ENCODE results near the gene TESPA1. TPM values are rescaled to one million over a fixed set of nuclear protein-coding genes. Genes with fewer than 3 reads are reported as not detected.

TESPA1 gene, protein sequence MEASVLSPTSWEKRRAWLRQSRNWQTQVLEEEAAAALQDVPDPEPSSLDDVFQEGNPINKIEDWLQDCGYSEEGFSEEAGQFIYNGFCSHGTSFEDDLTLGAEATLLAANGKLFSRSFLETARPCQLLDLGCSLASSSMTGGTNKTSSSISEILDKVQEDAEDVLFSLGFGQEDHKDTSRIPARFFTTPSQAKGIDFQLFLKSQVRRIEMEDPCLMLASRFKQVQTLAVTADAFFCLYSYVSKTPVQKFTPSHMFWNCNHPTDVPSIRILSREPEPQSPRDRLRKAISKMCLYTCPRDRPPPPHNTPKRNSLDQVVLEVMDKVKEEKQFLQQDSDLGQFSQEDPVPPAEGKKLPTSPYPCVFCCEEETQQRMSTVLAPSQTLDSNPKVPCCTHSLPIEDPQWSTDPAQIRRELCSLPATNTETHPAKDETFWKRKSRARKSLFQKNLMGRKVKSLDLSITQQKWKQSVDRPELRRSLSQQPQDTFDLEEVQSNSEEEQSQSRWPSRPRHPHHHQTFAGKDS
- total RNA-seq, result 10 to 100 TPM; 80.5 to 81.2 TPM

DNA sequence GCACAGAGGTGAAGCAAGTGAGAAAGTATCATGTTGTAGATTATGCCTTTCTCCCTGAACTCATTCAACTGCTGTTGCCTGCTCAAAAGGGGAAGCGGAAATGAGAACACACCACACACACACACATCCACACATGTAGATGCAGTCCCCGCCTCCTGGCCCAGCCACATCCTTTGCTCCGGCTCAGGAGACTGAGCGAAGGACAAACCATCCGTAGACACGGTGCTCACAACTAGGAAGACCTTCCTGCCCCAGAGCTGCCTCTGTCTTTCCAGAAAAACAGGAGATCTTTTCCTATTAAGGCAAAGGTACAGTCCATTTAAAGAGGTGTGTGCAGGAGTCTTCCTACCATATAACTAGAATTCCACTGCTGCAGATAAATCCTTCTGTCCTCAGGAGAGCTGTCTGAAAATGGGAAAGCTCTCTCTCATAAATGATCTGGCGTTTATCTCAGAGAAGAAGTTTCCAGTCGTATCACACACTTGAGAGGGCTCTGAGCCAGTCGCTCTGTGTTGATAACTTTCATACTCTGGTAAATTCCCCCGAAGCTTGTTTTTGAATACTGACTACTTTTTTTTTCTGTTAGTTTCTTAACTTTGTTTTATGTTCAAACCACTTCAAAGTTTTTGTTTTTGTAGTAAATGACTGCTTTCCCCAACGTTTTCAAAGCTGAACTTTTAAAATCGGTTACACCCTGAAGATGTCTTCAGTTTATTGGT, at the start of gene TESPA1:
Gene TESPA1 (minus strand): TSS at position 105 of the 719 bp plus-strand sequence. CDS start 10,200 bp downstream, outside the sequence.
- CTCF ChIA-PET, result interaction anchor here (0.8 to 4.9 kb wide), 4 partner anchors 51 to 89 kb away, joined by 3 to 23 read pairs (median 4); no protein-coding TSS in a partner anchor
- POLR2A ChIA-PET, result no interaction called here

DNA sequence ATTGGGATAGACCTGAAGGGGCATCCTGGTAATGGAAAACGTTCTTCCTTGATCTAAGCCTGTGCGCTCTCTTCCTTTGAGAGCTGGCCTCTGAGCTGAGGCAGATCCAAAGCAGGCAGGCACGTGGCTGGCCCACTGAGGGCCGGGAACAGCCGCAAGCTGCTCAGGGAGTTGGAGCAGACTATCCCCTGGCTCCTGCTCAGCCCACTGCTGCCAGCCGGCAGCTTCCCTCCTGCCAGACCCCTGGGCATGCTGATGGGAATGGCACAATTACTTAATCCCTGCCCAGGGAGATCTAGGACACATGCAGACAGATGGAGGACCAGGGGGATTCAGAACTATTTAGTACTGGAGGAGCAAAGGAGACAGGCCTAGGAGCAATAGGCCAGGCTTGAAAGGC, 49.7 kb upstream of the TESPA1 start:
- POLR2A ChIA-PET, result no interaction called here

DNA sequence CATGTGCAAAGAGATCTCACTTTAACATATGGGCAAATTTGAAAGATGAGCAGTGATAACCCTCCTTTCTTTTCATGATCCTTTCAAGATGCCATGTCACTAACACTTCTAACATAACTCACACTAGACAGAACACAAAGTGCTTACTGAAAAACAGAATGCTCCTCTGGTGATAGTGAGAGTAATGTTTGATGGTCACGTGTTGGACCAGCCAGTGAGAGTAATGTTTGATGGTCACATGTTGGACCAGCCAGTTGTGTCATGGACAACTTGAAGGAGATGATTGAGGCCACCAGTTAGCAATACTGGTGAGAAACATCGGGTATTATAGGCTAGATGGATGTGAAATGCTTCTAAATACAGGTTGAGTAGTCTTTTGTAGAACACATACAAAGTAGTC, 40.9 kb upstream of the TESPA1 start:
- CTCF ChIA-PET, result no interaction called here
- POLR2A ChIA-PET, result no interaction called here

More for the DNA sequence above, 49.7 kb upstream of the TESPA1 start:
- CTCF ChIA-PET, result interaction anchor here (1.1 kb wide), 1 partner anchor 38 kb away, joined by 4 read pairs; no protein-coding TSS in a partner anchor

DNA sequence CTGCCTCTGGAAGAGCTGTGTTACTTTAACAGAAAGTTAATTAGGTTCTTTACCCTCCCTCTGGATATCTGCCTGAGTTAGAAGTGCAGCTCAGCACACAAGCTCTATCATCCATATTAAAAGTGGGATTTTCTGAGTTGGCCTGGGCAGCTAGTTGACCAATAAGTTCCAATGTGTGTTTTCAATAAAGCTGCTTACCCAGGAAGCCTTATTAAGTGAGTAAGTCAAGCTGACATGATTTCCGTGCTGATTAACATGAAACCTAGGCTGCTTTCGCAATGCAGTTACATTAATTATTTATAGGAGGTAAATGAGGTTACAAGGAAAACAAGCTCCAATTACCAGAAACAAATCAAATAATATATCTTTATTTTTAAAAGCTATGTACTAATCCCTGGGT, 40.0 kb upstream of the TESPA1 start:
- ChIA-PET CTCF (no interaction called here), POLR2A (no interaction called here)

DNA sequence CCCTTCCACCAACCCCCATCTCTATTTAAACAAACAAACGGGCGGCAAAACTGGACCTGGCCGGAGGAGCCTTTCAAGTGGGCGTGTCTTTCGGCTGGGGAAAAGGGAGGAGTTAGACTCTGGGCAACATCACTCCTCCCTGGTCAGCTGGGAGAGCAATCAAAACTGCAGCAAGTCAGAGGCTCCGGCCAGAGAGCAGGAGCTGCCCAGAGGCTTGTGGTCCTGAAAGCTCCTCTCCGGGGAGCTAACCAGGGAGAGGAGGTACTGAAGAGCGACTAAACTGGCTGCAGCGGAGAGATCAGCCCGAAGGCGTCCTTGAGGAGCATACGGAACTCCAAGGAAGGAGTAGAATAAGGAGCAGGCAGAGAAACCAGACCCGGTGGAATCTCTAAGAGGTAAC, 35.2 kb upstream of the TESPA1 start, which contains the start of gene NEUROD4:
Gene NEUROD4 (plus strand): TSS at position 191 of the 400 bp plus-strand sequence. CDS start 6,466 bp downstream, outside the sequence.
- ChIA-PET CTCF (no interaction called here), POLR2A (no interaction called here)

DNA sequence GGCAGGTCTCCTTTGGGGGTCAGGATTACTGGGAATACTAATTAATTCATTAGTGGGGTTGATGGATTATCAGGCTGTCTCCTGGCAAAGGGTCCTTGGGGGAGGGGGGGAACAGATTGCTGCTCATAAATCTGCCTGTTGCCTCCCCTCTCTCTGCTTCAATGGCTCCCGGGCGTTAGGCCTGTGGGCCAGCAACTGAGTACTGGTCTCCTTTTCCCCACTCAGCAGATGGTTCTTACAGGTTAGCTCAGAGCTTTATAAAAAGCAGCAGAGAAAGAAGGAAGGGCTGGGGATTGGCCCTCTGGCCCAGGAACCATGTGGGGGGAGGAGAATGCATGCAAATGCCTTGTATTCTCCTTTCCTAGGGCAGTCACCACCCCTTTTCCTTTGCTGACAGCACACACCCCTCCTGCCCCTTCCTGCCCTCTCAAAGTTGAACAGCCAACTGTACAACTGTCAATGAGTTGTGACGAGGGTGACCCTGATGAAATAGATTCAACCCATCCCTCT, 32.9 kb upstream of the TESPA1 start:
- ChIA-PET CTCF (no interaction called here), POLR2A (no interaction called here)

DNA sequence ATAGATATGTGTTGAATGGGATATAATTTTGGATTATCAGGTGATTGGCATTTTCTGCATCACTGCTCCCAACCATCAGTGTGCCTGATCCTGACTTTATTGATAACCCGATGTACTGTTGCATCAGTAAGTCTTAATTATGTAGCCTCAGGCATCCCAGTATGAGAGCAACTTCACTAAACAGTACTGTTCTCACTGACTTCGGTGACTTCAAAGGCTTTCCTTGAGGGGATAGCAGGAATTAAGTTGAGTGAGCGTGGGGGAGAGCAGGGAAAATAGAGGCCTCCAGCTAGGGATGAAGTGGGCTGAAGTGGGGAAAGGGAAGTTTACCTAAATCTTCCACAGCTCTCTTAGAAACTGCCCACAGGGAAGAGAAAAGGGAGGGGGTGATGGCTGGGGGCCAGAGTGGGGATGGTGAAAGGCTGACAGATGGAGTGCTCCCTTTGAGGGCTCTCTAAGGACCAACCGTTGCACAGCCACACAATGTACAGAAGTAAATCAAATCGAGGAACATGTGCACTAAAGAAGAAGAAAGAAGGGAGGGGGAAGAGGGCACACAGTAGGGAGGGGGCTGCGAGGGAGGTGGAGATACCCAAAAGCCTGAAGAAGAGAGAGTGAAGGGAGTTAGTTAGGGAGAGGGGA, 24.5 kb upstream of the TESPA1 start:
- ChIA-PET CTCF (interaction anchor here (0.7 kb wide), 1 partner anchor 29 kb away, joined by 3 read pairs; no protein-coding TSS in a partner anchor), POLR2A (no interaction called here)

DNA sequence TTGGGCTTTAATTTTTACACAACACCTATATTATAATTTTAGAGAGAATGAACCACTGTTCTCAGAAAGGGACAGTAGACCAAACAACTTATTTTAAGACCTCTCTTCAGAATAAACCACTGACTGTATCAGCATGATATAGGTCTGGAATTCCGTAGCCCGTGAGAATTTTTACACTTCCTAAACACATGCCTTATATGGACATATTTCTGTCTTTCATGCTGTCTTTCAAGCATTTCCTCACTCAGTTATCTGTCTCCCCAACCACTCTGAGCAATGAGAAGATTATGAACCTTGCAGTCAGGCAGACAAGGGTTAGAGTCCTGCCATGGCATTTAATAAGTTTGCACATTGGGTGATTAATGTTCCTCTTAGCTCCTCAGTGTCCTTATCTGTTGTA, 17.8 kb upstream of the TESPA1 start:
- POLR2A ChIA-PET, result no interaction called here

DNA sequence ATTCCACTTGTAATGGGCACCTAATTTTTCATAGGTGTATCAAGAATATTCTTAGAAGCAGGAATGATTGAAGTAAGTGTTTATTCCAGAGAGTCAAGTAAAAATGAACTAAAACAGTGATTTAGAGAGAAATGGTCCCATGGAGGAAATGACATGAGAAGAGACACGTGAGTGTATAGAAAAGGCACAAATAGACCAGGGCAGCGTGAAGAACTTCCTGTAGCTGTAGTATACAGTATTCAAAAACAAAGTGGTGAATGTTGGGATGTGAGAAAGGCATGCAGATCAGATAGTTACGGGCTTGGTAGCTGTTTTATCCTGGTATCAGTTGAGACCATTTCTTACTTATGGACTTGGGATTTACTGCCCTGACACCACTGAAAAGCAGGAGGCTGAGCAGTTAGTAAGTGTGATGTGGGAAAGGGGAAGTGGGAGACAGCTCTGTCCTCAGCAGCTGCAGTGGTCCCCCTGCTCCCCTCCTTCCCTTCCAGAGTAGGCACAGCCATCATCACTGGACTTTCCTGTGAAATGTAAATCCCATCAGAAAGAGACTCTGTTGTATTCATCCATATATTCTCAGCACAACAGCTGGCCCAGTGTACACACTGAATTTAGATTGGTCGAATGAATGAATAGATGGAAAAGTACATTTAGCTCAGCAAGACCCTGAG, 16.8 kb upstream of the TESPA1 start:
- ChIA-PET CTCF (interaction anchor here (2.6 kb wide), 1 partner anchor 8 kb away, joined by 8 read pairs; no protein-coding TSS in a partner anchor), POLR2A (no interaction called here)

More for the DNA sequence above, 17.8 kb upstream of the TESPA1 start:
- CTCF ChIA-PET, result interaction anchor here (2.6 kb wide), 1 partner anchor 9 kb away, joined by 8 read pairs; no protein-coding TSS in a partner anchor

DNA sequence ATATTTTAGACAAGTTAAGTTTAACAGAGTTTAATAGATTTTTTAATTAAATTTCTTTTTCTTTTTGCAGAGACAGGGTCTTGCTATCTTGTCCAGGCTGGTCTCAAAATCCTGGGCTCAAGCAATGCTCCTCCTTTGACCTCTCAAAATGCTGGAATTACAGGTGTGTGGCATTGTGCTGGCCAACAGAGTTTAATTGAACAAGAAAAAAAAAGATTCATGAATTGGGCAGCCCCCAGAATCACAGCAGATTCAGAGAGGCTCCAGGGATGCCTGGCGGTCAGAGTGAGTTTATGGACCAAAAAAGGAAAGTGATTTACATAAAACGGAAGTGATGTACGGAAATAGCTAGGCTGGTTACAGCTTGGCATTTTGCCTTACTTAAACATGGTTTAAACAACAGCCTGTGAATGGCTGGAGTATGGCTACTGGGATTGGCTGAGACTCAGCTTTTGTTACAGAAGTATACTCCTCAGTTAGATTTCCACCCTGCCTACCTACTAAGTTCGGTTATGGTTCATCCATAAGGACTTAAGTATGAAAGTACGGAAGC, 14.5 kb upstream of the TESPA1 start:
- ChIA-PET POLR2A (no interaction called here), CTCF (no interaction called here)

DNA sequence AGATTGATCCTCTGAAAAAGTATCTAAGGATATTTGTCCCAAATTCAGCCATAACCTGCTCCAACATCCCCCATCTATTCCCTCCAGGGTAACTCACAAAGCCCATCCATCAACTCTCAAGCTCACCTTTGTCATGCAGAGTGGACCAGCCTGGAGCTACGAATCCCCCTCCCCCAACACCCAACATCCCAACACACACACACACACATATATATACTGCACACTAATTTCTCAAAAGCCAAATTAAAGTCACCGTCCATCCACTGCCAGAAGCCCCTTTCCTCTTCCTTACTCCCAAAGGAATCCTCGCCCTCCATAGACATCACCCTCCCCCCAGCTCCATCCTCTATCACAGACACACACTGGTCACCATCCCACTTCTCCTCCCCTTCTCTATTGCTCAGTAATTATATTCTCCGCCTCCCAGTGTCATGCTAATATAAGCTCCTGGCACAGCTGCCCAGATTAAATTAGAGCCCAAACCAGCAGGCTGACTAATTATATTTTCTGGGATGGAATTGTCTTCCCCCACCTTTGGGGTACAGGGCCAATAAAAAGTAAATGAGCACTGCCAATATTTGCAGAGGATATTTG, 13.5 kb upstream of the TESPA1 start:
- ChIA-PET CTCF (interaction anchor here (0.9 to 2.7 kb wide), 3 partner anchors 74 to 249 kb away, joined by 3 to 19 read pairs (median 3); no protein-coding TSS in a partner anchor), POLR2A (no interaction called here)

DNA sequence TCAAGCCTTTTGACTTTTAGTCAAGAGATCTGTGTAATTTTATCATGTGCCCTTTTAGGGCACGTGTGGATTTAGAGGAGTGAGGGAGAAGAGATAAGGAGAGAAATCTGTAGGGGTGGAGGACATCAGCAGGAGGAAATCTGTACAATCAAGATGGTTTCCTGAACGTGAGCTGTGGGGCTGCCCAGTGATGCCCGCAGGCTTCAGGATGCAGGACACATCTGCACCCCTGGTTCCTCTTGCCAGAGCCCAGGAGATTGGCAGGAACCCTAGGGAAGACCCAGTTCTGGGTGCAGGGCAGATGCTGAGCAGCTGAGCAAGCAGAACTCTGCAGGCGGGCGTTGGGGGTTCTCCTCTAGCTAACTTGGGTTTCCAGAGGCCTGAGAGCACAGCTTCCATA, 11.6 kb upstream of the TESPA1 start:
- CTCF ChIA-PET, result interaction anchor here (0.9 to 2.7 kb wide), 2 partner anchors 76 to 142 kb away, joined by 3 to 19 read pairs; partner anchors contain the start of gene MUCL1
- POLR2A ChIA-PET, result no interaction called here

DNA sequence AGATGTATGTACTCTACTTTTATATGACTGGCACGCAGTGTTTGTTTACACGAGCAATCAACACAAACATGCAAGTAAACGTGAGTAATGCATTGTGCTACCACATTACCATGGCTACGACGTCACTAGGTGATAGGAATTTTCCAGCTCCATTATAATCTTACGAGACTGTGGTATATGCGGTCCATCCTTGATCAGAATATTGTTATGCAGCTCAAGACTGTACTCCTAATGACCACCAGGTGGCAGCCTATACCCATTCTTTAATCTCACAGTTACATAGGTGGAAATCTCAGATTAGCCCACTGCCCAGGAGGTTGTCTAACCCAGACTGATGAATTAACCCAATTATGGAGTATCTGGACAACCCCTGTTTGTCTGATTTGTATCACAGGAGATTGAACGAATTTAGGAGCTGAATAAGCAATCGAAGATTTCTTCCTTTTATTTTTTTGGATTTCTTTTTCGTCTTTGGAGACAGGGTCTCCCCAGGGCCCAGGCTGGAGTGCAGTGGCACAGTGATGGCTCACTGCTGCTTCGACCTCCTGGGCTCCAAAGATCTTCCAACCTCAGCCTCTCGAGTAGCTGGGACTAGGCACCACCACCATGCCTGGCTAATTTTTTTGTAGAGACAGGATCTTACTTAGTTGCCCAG, 8.7 kb upstream of the TESPA1 start:
- CTCF ChIA-PET, result interaction anchor here (0.7 to 3.4 kb wide), 21 partner anchors 10 to 292 kb away, joined by 3 to 89 read pairs (median 4); no protein-coding TSS in a partner anchor
- POLR2A ChIA-PET, result no interaction called here

DNA sequence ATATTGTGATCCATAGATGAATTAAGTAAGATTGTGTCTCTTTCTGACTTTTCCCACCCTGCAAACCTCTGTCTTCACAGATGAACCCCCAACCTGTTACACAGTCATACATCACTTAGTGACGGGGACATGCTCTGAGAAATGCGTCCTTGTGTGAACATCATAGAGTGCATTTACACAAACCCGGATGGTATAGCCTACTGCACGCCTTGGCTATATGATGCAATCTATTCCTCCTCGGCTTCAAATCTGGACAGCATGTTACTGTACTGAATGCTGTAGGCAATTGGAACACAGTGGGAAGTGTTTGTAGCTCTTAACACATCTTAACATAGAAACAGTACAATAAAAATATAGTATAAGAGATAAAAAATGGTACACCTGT, 7.4 kb upstream of the TESPA1 start:
- POLR2A ChIA-PET, result no interaction called here
- CTCF ChIA-PET, result interaction anchor here (1.1 to 3.4 kb wide), 6 partner anchors 9 to 86 kb away, joined by 3 to 89 read pairs (median 10); no protein-coding TSS in a partner anchor

DNA sequence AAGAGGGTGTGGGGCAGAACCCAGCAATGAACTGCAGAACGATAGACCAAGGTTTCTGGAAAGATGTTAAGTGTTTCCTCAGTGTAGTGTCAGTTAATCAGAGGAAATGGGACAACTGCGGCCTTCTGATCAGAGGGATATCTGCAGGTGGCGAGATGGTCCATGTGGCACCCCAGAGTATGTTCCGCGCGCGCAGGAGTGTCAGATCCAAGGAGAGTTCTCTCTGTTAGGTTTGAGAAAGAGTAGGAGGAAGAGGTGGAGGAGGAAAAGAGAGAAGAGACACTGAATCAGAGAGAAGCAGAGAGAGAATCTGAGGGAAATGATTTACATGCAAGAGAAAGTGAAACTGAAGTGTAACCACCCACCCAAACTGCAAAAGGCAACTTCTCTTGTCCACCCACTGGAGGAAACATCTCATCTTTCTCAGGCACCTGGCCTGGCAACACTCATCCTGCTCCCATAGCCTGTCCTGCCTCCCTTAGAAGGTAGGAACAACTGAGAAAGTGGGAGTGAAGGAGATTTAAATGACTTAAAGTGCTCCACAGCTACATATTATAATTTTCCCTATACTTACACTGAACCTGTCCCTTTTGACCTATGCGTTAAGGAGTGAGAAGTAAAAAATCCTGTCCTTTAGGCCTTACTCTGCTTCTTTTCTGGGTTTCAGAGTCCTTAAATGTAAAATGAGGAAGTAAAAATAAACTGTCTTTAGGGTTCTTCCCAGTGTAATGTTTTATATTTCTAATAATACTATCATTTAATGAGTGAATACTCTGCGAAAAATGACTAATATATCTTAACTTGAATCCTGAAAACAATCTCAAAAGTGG, 6.8 kb upstream of the TESPA1 start:
- ChIA-PET POLR2A (no interaction called here), CTCF (interaction anchor here (1.5 to 3.4 kb wide), 3 partner anchors 16 to 79 kb away, joined by 3 to 89 read pairs (median 5); no protein-coding TSS in a partner anchor)

DNA sequence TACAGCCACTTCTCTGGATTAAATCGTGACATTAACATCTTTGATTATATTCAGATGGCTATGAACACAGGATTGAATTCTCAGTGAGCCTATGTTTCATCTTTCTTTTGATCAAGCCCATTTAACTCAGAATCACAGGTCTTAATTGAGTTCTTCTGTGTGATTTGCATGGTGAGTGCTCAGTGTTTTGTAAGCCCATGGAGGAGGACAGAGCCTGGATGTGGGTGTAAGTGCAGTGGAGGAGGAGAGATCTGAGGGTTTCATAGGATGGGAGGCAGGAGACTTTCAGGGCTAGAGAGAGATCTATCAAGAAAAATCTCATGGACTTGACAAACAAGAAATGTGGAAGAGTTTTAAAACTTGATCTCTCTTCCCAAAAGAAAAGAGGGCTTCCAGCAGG, 5.3 kb upstream of the TESPA1 start:
- POLR2A ChIA-PET, result no interaction called here
- CTCF ChIA-PET, result interaction anchor here (0.8 kb wide), 1 partner anchor 82 kb away, joined by 3 read pairs; no protein-coding TSS in a partner anchor

All from activated CD8-positive, alpha-beta memory T cell treated with anti-CD3 and anti-CD28 coated beads for 36 hours (primary cell).